Stimulated activated effector memory CD8-positive, alpha-beta T cell treated with anti-CD3 and anti-CD28 coated beads, Interleukin-12 subunit alpha, Interleukin-12 subunit beta, amount 100 ng/mL, for 72 hours (primary cell): ENCODE measurements around the gene SCN2B.
A peak's percentile ranks its signal among the peaks of the same experiment; 100 is the strongest.

Experiments
- ATAC-seq: fragments of 150-1000 bp; cut with Tn5 transposase; 2 replicates; pipeline ENCODE4 v1.10.0; 2021
- DNase-seq, 2 donors: peaks; one replicate each; pipeline ENCODE4 v3.0.0; 2021 to 2022; ENCODE audit warnings: low spot score in 2 of 2
- H3K27ac Mint-ChIP-seq: one replicate; pipeline ENCODE4 v1.8.0; 2022; ENCODE audit warnings: mild to moderate bottlenecking, mixed read lengths
- H3K36me3 Mint-ChIP-seq: one replicate; pipeline ENCODE4 v1.8.0; 2022; ENCODE audit warnings: mild to moderate bottlenecking, mixed read lengths
- H3K4me1 Mint-ChIP-seq: one replicate; pipeline ENCODE4 v1.8.0; 2022; ENCODE audit warnings: mixed read lengths
- H3K4me3 Mint-ChIP-seq: one replicate; pipeline ENCODE4 v1.8.0; 2022; ENCODE audit warnings: mild to moderate bottlenecking, mixed read lengths
- H3K9me3 Mint-ChIP-seq: one replicate; pipeline ENCODE4 v1.8.0; 2022; ENCODE audit warnings: mixed read lengths

Gene SCN2B

GRCh38 chr11:118175993-118176777 lies at the start of gene SCN2B:
Gene SCN2B, minus strand, starts transcription at chr11:118176639. Its CDS starts 208 bp downstream, at chr11:118176431.
- no peak within 1 kb of the TSS for H3K4me3 Mint-ChIP-seq
- ATAC-seq, result no peak
- no peaks in the 10 kb centered on the region for H3K36me3 Mint-ChIP-seq
- DNase-seq, result no peak
- H3K9me3 Mint-ChIP-seq, result no peaks in the 10 kb centered on the region
- peaks cover 13% of the 10 kb centered on the region for H3K4me1 Mint-ChIP-seq
- H3K27ac Mint-ChIP-seq, result no peak within 1 kb of the TSS

GRCh38 chr11:118224511-118225188 lies 48.2 kb upstream of the SCN2B start, which contains the start of gene JAML:
Gene JAML, minus strand, starts transcription at chr11:118225011. Its CDS starts 10,145 bp downstream, at chr11:118214866.
- DNase-seq (peak in 1 of 2 donors; percentile 79), ATAC-seq (peak; percentile 78)
- H3K36me3 Mint-ChIP-seq, result peaks cover 2% of the 10 kb centered on the region
- H3K9me3 Mint-ChIP-seq, result no peaks in the 10 kb centered on the region
- no peak within 1 kb of the TSS for H3K4me3 Mint-ChIP-seq
- peaks cover 92% of the 10 kb centered on the region for H3K4me1 Mint-ChIP-seq
- no peak within 1 kb of the TSS for H3K27ac Mint-ChIP-seq

- peak; percentile 33 for ATAC-seq
- Mint-ChIP-seq H3K4me3 (no peak overlapping the region), H3K36me3 (peaks cover 6% of the 10 kb centered on the region)
These were observed 47.6 kb upstream of the SCN2B start for GRCh38 chr11:118223992-118224391.

GRCh38 chr11:118223570-118223969 lies 47.1 kb upstream of the SCN2B start:
- Mint-ChIP-seq H3K4me3 (no peak overlapping the region), H3K4me1 (peaks cover 92% of the 10 kb centered on the region), H3K27ac (no peak overlapping the region), H3K9me3 (no peaks in the 10 kb centered on the region), H3K36me3 (peaks cover 6% of the 10 kb centered on the region)
- ATAC-seq (peak; percentile 20), DNase-seq (no peak)

More at GRCh38 chr11:118223992-118224391, 47.6 kb upstream of the SCN2B start:
- peak in 1 of 2 donors; percentile 71 for DNase-seq
- H3K4me1 Mint-ChIP-seq, result peaks cover 92% of the 10 kb centered on the region
- H3K27ac Mint-ChIP-seq, result no peak overlapping the region
- no peaks in the 10 kb centered on the region for H3K9me3 Mint-ChIP-seq

- no peak overlapping the region for H3K27ac Mint-ChIP-seq
- peaks cover 6% of the 10 kb centered on the region for H3K36me3 Mint-ChIP-seq
- no peaks in the 10 kb centered on the region for H3K9me3 Mint-ChIP-seq
- H3K4me3 Mint-ChIP-seq, result no peak overlapping the region
- ATAC-seq (no peak), DNase-seq (no peak)
- H3K4me1 Mint-ChIP-seq, result peaks cover 92% of the 10 kb centered on the region
These were observed 46.0 kb upstream of the SCN2B start for GRCh38 chr11:118222437-118222836.

- H3K9me3 Mint-ChIP-seq, result no peaks in the 10 kb centered on the region
- H3K36me3 Mint-ChIP-seq, result peaks cover 6% of the 10 kb centered on the region
- DNase-seq, result peak in 1 of 2 donors; percentile 63
- H3K4me3 Mint-ChIP-seq, result no peak overlapping the region
- ATAC-seq, result no peak
- H3K27ac Mint-ChIP-seq, result no peak overlapping the region
- H3K4me1 Mint-ChIP-seq, result peaks cover 92% of the 10 kb centered on the region
These were observed 45.0 kb upstream of the SCN2B start for GRCh38 chr11:118221419-118221818.

GRCh38 chr11:118219732-118220131 lies 43.3 kb upstream of the SCN2B start:
- ATAC-seq, result no peak
- H3K4me1 Mint-ChIP-seq, result peaks cover 94% of the 10 kb centered on the region
- no peak overlapping the region for H3K27ac Mint-ChIP-seq

GRCh38 chr11:118219244-118219643 lies 42.8 kb upstream of the SCN2B start:
- no peaks in the 10 kb centered on the region for H3K9me3 Mint-ChIP-seq
- no peak overlapping the region for H3K27ac Mint-ChIP-seq
- peaks cover 6% of the 10 kb centered on the region for H3K36me3 Mint-ChIP-seq
- no peak for ATAC-seq
- H3K4me1 Mint-ChIP-seq, result peaks cover 95% of the 10 kb centered on the region
- H3K4me3 Mint-ChIP-seq, result no peak overlapping the region
- no peak for DNase-seq

More at GRCh38 chr11:118219732-118220131, 43.3 kb upstream of the SCN2B start:
- H3K36me3 Mint-ChIP-seq, result peaks cover 6% of the 10 kb centered on the region
- no peak overlapping the region for H3K4me3 Mint-ChIP-seq
- no peaks in the 10 kb centered on the region for H3K9me3 Mint-ChIP-seq
- peak in 1 of 2 donors; percentile 54 for DNase-seq

- Mint-ChIP-seq H3K4me1 (peaks cover 97% of the 10 kb centered on the region), H3K4me3 (no peak overlapping the region), H3K27ac (no peak overlapping the region), H3K9me3 (no peaks in the 10 kb centered on the region), H3K36me3 (peaks cover 6% of the 10 kb centered on the region)
- ATAC-seq (peak; percentile 84), DNase-seq (peak in 1 of 2 donors; percentile 62)
These were observed 41.1 kb upstream of the SCN2B start for GRCh38 chr11:118217575-118217974.

GRCh38 chr11:118216621-118217481 lies 40.4 kb upstream of the SCN2B start:
- Mint-ChIP-seq H3K9me3 (no peaks in the 10 kb centered on the region), H3K27ac (no peak overlapping the region), H3K4me1 (peaks cover 97% of the 10 kb centered on the region), H3K4me3 (no peak overlapping the region), H3K36me3 (peaks cover 6% of the 10 kb centered on the region)
- DNase-seq, result peak in 1 of 2 donors; percentile 81
- peak; percentile 88 for ATAC-seq

- ATAC-seq, result no peak
- Mint-ChIP-seq H3K4me3 (no peak overlapping the region), H3K4me1 (peaks cover 95% of the 10 kb centered on the region), H3K36me3 (peaks cover 6% of the 10 kb centered on the region), H3K9me3 (no peaks in the 10 kb centered on the region), H3K27ac (no peak overlapping the region)
- DNase-seq, result peak in 1 of 2 donors; percentile 53
These were observed 39.3 kb upstream of the SCN2B start for GRCh38 chr11:118215765-118216164.

GRCh38 chr11:118215262-118215661 lies 38.8 kb upstream of the SCN2B start:
- no peaks in the 10 kb centered on the region for H3K9me3 Mint-ChIP-seq
- no peak overlapping the region for H3K27ac Mint-ChIP-seq
- peaks cover 6% of the 10 kb centered on the region for H3K36me3 Mint-ChIP-seq
- DNase-seq, result peak in 1 of 2 donors; percentile 52
- H3K4me3 Mint-ChIP-seq, result no peak overlapping the region
- peak; percentile 35 for ATAC-seq
- peaks cover 95% of the 10 kb centered on the region for H3K4me1 Mint-ChIP-seq

- no peak overlapping the region for H3K4me3 Mint-ChIP-seq
- ATAC-seq, result no peak
- H3K27ac Mint-ChIP-seq, result no peak overlapping the region
- no peak for DNase-seq
- peaks cover 94% of the 10 kb centered on the region for H3K4me1 Mint-ChIP-seq
- no peaks in the 10 kb centered on the region for H3K9me3 Mint-ChIP-seq
- peaks cover under 1% of the 10 kb centered on the region for H3K36me3 Mint-ChIP-seq
These were observed 37.9 kb upstream of the SCN2B start for GRCh38 chr11:118214210-118214914.

- Mint-ChIP-seq H3K4me3 (no peak overlapping the region), H3K27ac (no peak overlapping the region), H3K36me3 (no peaks in the 10 kb centered on the region), H3K9me3 (no peaks in the 10 kb centered on the region), H3K4me1 (peaks cover 94% of the 10 kb centered on the region)
- DNase-seq, result no peak
- ATAC-seq, result no peak
These were observed 37.3 kb upstream of the SCN2B start for GRCh38 chr11:118213781-118214180.
